Neural cell (in vitro differentiated cells): ENCODE results near the gene ITM2B. TPM values are rescaled to one million over a fixed set of nuclear protein-coding genes. Genes with fewer than 3 reads are reported as not detected.

Source experiments
- H2AFZ ChIP-seq: fragments of 200-600, 300-800 bp; sonication (generic), shearing (Covaris generic); 2 replicates; pipeline ENCODE4 v1.6.0; 2014; ENCODE audit warnings: low read depth, mild to moderate bottlenecking, antibody characterized with exemption, low read length, moderate library complexity
- H3F3A ChIP-seq: fragments of 200-600 bp; shearing (Covaris generic); 2 replicates; pipeline ENCODE4 v1.6.1; 2016; ENCODE audit warnings: mild to moderate bottlenecking, moderate library complexity, mixed read lengths, antibody characterized with exemption, low read length; ENCODE audit not compliant: insufficient read depth, poor library complexity, severe bottlenecking
- H3K27ac ChIP-seq: fragments of 200-600, 300-800 bp; sonication (generic), shearing (Covaris generic); 2 replicates; pipeline ENCODE4 v1.5.1; 2014; ENCODE audit warnings: mild to moderate bottlenecking, low read length, moderate library complexity
- H3K27me3 ChIP-seq: fragments of 300-800, 200-600 bp; sonication (generic), shearing (Covaris generic); 2 replicates; pipeline ENCODE4 v1.6.0; 2014; ENCODE audit warnings: mild to moderate bottlenecking, low read depth, low read length, moderate library complexity; ENCODE audit not compliant: insufficient read depth
- H3K36me3 ChIP-seq: fragments of 300-800, 200-600 bp; sonication (generic), shearing (Covaris generic); 2 replicates; pipeline ENCODE4 v1.5.1; 2014; ENCODE audit warnings: mild to moderate bottlenecking, antibody characterized with exemption, low read length, moderate library complexity; ENCODE audit not compliant: insufficient read depth
- H3K4me2 ChIP-seq: fragments of 300-800, 200-600 bp; sonication (generic), shearing (Covaris generic); 2 replicates; pipeline ENCODE4 v1.6.0; 2014; ENCODE audit warnings: mild to moderate bottlenecking, low read length
- H3K4me3 ChIP-seq: fragments of 300-800, 200-600 bp; sonication (generic), shearing (Covaris generic); 2 replicates; pipeline ENCODE4 v1.5.1; 2014; ENCODE audit warnings: mild to moderate bottlenecking, low read length, moderate library complexity
- H3K79me2 ChIP-seq: fragments of 200-600 bp; shearing (Covaris generic); replicated peaks from 2 replicates; pipeline ENCODE4 v1.6.0; 2014; ENCODE audit warnings: mild to moderate bottlenecking, low read length, moderate library complexity; ENCODE audit not compliant: insufficient read depth
- H3K9ac ChIP-seq: fragments of 300-800, 200-600 bp; sonication (generic), shearing (Covaris generic); 2 replicates; pipeline ENCODE4 v1.6.1; 2016; ENCODE audit warnings: mild to moderate bottlenecking, low read length, mixed read lengths
- H3K9me2 ChIP-seq: fragments of 200-600 bp; shearing (Covaris generic); 2 replicates; pipeline ENCODE4 v1.6.1; 2016; ENCODE audit warnings: mild to moderate bottlenecking, low read length, mixed read lengths; ENCODE audit not compliant: insufficient read depth
- H3K9me3 ChIP-seq: fragments of 200-600, 300-800 bp; sonication (generic), shearing (Covaris generic); 2 replicates; pipeline ENCODE4 v1.6.1; 2016; ENCODE audit warnings: mild to moderate bottlenecking, mixed run types, low read length, moderate library complexity, mixed read lengths
- H4K20me1 ChIP-seq: fragments of 200-600 bp; shearing (Covaris generic); 2 replicates; pipeline ENCODE4 v1.6.1; 2016; ENCODE audit warnings: mild to moderate bottlenecking, mixed run types; ENCODE audit not compliant: insufficient read depth
- EP300 ChIP-seq: fragments of 450-650 bp; conservative IDR thresholded peaks from 2 replicates; pipeline ENCODE4 v1.6.1; 2014; ENCODE audit warnings: antibody characterized with exemption, mild to moderate bottlenecking, moderate library complexity; ENCODE audit not compliant: poor library complexity, severe bottlenecking
- EZH2 ChIP-seq: fragments of 200-600, 300-800 bp; shearing (Covaris generic), sonication (generic); IDR thresholded peaks from 2 replicates; pipeline ENCODE4 v1.6.1; 2014; ENCODE audit warnings: antibody characterized with exemption, low read length, borderline replicate concordance, mild to moderate bottlenecking; ENCODE audit not compliant: insufficient read depth, poor library complexity, severe bottlenecking
- MXI1 ChIP-seq: fragments of 450-650 bp; conservative IDR thresholded peaks from 2 replicates; pipeline ENCODE4 v1.6.1; 2014; ENCODE audit warnings: antibody characterized with exemption, mild to moderate bottlenecking; ENCODE audit not compliant: poor library complexity, severe bottlenecking
- POLR2AphosphoS5 ChIP-seq: IDR thresholded peaks from 2 replicates; pipeline ENCODE4 v1.6.1; 2012
- RAD21 ChIP-seq: fragments of 450-650 bp; conservative IDR thresholded peaks from 2 replicates; pipeline ENCODE4 v1.6.1; 2014; ENCODE audit warnings: antibody characterized with exemption, mild to moderate bottlenecking, moderate library complexity
- SMC3 ChIP-seq: fragments of 450-650 bp; conservative IDR thresholded peaks from 2 replicates; pipeline ENCODE4 v1.6.1; 2014; ENCODE audit warnings: antibody characterized with exemption, mild to moderate bottlenecking, moderate library complexity; ENCODE audit not compliant: poor library complexity
- TAF1 ChIP-seq: IDR thresholded peaks from 2 replicates; pipeline ENCODE4 v1.6.1; 2012; ENCODE audit warnings: low read depth
- polyA plus RNA-seq: library from polyadenylated mRNA; depleted of rRNA; stranded (reverse); fragments of >200 nt; gene quantifications from 2 replicates; pipeline ENCODE4 v1.2.3, GENCODE V29; 2014
- TF ChIP-seq, protein P1 (sequence below): fragments of 450-650 bp; IDR thresholded peaks from 2 replicates; pipeline ENCODE4 v1.5.1; 2014; ENCODE audit warnings: antibody characterized with exemption, mild to moderate bottlenecking, moderate library complexity; ENCODE audit not compliant: poor library complexity, severe bottlenecking
- TF ChIP-seq, protein P2 (sequence below): IDR thresholded peaks from 2 replicates; pipeline ENCODE4 v1.6.1; 2012; ENCODE audit warnings: borderline replicate concordance

ITM2B gene
- polyA plus RNA-seq, 1 donor from 2014 or later = 275 TPM

DNA sequence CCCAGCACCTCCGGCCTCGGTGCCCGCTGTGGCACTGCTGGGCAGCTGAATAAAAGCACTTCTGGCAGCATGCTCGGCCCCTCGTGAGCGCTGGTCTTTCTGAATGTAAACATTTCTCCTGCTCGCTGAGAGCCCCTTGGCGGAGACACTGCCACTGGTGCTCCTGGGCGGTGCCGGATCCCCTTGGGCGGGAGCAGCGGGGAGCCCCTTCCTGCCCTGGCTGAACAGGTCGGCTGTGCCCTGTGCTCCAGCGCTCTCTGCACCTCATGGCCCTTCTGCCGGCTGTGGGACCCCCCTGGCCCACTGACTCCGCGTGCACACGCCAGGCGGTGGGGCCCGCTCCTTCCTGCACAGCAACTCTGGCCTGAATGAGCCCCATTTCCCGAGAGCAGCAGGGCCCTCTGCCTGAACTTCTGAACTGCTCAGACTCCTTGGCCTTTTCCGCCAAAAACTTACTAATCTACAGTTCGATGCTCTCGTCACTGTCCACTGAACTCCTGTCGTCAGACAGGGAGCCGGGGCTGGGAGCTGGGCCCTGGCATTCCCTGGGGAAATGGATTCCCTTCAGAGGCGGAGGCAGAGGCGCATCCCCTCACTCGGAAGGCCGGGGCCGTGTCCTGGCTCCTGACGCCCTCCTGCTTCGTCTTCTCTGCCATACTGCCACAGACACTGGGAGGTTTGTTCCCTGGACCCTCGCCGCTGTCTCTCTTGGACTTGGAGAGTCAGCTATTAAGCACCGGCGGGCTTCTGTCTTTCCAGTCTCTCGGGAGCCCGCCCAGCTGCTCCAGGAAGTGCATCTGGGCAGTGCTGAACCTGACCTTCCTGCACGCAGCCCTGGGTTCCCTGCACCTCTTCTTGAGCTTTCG is 84.7 kb downstream of the ITM2B start:
- H3K36me3 ChIP-seq = no peaks in the 10 kb centered on the region
- H3K4me2 ChIP-seq = no peak overlapping the region
- no peak overlapping the region for H3K4me3 ChIP-seq
- no peak overlapping the region for H3K27ac ChIP-seq
- H3F3A ChIP-seq = no peaks in the 10 kb centered on the region
- no peaks in the 10 kb centered on the region for H3K27me3 ChIP-seq
- H3K9ac ChIP-seq = no peak overlapping the region
- H3K9me3 ChIP-seq = no peaks in the 10 kb centered on the region
- H3K9me2 ChIP-seq = no peaks in the 10 kb centered on the region
- no peaks in the 10 kb centered on the region for H4K20me1 ChIP-seq
- H2AFZ ChIP-seq = no peak overlapping the region
- TF ChIP-seq MXI1 (no peak), POLR2AphosphoS5 (no peak), SMC3 (no peak), RAD21 (no peak), EP300 (no peak), TAF1 (no peak), EZH2 (no peak)
- TF ChIP-seq, protein P1, sequence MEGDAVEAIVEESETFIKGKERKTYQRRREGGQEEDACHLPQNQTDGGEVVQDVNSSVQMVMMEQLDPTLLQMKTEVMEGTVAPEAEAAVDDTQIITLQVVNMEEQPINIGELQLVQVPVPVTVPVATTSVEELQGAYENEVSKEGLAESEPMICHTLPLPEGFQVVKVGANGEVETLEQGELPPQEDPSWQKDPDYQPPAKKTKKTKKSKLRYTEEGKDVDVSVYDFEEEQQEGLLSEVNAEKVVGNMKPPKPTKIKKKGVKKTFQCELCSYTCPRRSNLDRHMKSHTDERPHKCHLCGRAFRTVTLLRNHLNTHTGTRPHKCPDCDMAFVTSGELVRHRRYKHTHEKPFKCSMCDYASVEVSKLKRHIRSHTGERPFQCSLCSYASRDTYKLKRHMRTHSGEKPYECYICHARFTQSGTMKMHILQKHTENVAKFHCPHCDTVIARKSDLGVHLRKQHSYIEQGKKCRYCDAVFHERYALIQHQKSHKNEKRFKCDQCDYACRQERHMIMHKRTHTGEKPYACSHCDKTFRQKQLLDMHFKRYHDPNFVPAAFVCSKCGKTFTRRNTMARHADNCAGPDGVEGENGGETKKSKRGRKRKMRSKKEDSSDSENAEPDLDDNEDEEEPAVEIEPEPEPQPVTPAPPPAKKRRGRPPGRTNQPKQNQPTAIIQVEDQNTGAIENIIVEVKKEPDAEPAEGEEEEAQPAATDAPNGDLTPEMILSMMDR = no peak
- TF ChIP-seq, protein P2, sequence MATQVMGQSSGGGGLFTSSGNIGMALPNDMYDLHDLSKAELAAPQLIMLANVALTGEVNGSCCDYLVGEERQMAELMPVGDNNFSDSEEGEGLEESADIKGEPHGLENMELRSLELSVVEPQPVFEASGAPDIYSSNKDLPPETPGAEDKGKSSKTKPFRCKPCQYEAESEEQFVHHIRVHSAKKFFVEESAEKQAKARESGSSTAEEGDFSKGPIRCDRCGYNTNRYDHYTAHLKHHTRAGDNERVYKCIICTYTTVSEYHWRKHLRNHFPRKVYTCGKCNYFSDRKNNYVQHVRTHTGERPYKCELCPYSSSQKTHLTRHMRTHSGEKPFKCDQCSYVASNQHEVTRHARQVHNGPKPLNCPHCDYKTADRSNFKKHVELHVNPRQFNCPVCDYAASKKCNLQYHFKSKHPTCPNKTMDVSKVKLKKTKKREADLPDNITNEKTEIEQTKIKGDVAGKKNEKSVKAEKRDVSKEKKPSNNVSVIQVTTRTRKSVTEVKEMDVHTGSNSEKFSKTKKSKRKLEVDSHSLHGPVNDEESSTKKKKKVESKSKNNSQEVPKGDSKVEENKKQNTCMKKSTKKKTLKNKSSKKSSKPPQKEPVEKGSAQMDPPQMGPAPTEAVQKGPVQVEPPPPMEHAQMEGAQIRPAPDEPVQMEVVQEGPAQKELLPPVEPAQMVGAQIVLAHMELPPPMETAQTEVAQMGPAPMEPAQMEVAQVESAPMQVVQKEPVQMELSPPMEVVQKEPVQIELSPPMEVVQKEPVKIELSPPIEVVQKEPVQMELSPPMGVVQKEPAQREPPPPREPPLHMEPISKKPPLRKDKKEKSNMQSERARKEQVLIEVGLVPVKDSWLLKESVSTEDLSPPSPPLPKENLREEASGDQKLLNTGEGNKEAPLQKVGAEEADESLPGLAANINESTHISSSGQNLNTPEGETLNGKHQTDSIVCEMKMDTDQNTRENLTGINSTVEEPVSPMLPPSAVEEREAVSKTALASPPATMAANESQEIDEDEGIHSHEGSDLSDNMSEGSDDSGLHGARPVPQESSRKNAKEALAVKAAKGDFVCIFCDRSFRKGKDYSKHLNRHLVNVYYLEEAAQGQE = no peak
- H3K79me2 ChIP-seq = peaks cover 7% of the 10 kb centered on the region

GRCh38 chr13:48318377-48318811 is 85.4 kb downstream of the ITM2B start:
- Histone ChIP-seq H3K4me2 (no peak overlapping the region), H3K9ac (no peak overlapping the region), H2AFZ (no peak overlapping the region), H3K27me3 (no peaks in the 10 kb centered on the region), H3K36me3 (no peaks in the 10 kb centered on the region), H3F3A (no peaks in the 10 kb centered on the region), H3K27ac (no peak overlapping the region), H4K20me1 (no peaks in the 10 kb centered on the region), H3K4me3 (no peak overlapping the region), H3K9me2 (no peaks in the 10 kb centered on the region), H3K9me3 (no peaks in the 10 kb centered on the region), H3K79me2 (peaks cover 4% of the 10 kb centered on the region)
- TF ChIP-seq POLR2AphosphoS5 (no peak), TAF1 (no peak), SMC3 (no peak)
